IMR-90 (cell line): Measurements from ENCODE around the gene KCP. TPM values are rescaled to one million over a fixed set of nuclear protein-coding genes. Genes with fewer than 3 reads are reported as not detected.
A peak's percentile ranks its signal among the peaks of the same experiment; 100 is the strongest.

Experiments used
- ATAC-seq: fragments of 200-7000 bp; cut with Tn5 transposase; 2 replicates; pipeline ENCODE4 v1.9.1; 2020; ENCODE audit warnings: low read depth, mild to moderate bottlenecking, moderate library complexity
- BruUV-seq: library from RNA; stranded (reverse); fragments of 400-500 nt; replicated peaks from 2 replicates; lab custom pipeline; 2021; lab: Mats Ljungman, UMichigan
- CTCF ChIA-PET: fragments of 300-600 bp; formaldehyde crosslinking; extraction: SDS; loops from one replicate; lab custom pipeline; 2021; ENCODE audit warnings: antibody characterized with exemption; lab: Yijun Ruan, JAX
- POLR2A ChIA-PET: fragments of 300-600 bp; sonication (Branson Sonifier 250); formaldehyde crosslinking; loops from one replicate; lab custom pipeline; 2022; ENCODE audit warnings: antibody characterized with exemption; ENCODE audit not compliant: unreplicated experiment; lab: Charles Lee
- DNase-seq: peaks from one replicate; pipeline ENCODE4 v3.0.0; 2013
- H2AFZ ChIP-seq: replicated peaks from 2 replicates; pipeline ENCODE3; 2013; ENCODE audit warnings: low read length, mild to moderate bottlenecking; ENCODE audit not compliant: poor library complexity
- H2AK5ac ChIP-seq: 2 replicates; pipeline ENCODE4 v1.6.1; 2013; ENCODE audit warnings: low read depth, low read length, inconsistent platforms
- H2AK9ac ChIP-seq: replicated peaks from 2 replicates; pipeline ENCODE3; 2013; ENCODE audit warnings: mild to moderate bottlenecking, low read depth, low read length, moderate library complexity; ENCODE audit not compliant: poor library complexity
- H2BK120ac ChIP-seq: 2 replicates; pipeline ENCODE4 v1.6.1; 2013; ENCODE audit warnings: low read depth, low read length, inconsistent platforms
- H2BK15ac ChIP-seq: 3 replicates; pipeline ENCODE4 v1.6.1; 2013; ENCODE audit warnings: low read depth, low read length, inconsistent platforms
- H2BK20ac ChIP-seq: 2 replicates; pipeline ENCODE4 v1.6.1; 2013; ENCODE audit warnings: low read depth, mild to moderate bottlenecking, inconsistent platforms, low read length, moderate library complexity
- H2BK5ac ChIP-seq: 2 replicates; pipeline ENCODE4 v1.6.1; 2013; ENCODE audit warnings: mild to moderate bottlenecking, low read depth, low read length, inconsistent platforms; ENCODE audit not compliant: poor library complexity, severe bottlenecking
- H3K14ac ChIP-seq: replicated peaks from 2 replicates; pipeline ENCODE4 v1.6.1; 2013; ENCODE audit warnings: low read depth, low read length, inconsistent platforms
- H3K18ac ChIP-seq: 2 replicates; pipeline ENCODE4 v1.6.1; 2013; ENCODE audit warnings: low read depth, low read length, control low read depth
- H3K23ac ChIP-seq: 2 replicates; pipeline ENCODE4 v1.6.1; 2013; ENCODE audit warnings: low read depth, low read length, inconsistent platforms
- H3K27ac ChIP-seq: 2 replicates; pipeline ENCODE4 v1.5.1; 2013; ENCODE audit warnings: mild to moderate bottlenecking, control low read depth, low read length; ENCODE audit not compliant: insufficient read depth
- H3K27me3 ChIP-seq: 2 replicates; pipeline ENCODE4 v1.6.1; 2013; ENCODE audit warnings: low read length; ENCODE audit not compliant: control insufficient read depth, insufficient read depth
- H3K36me3 ChIP-seq: 2 replicates; pipeline ENCODE4 v1.6.1; 2013; ENCODE audit warnings: low read length, mixed read lengths; ENCODE audit not compliant: control insufficient read depth, insufficient read depth
- H3K4ac ChIP-seq: 2 replicates; pipeline ENCODE4 v1.6.1; 2013; ENCODE audit warnings: low read depth, low read length, inconsistent platforms
- H3K4me1 ChIP-seq: 2 replicates; pipeline ENCODE4 v1.6.1; 2013; ENCODE audit warnings: low read length, mixed read lengths; ENCODE audit not compliant: control insufficient read depth, insufficient read depth
- H3K4me2 ChIP-seq: 2 replicates; pipeline ENCODE4 v1.6.1; 2013; ENCODE audit warnings: low read depth, mild to moderate bottlenecking, control low read depth, low read length, moderate library complexity
- H3K4me3 ChIP-seq: 2 replicates; pipeline ENCODE4 v1.5.1; 2013; ENCODE audit warnings: low read depth, mild to moderate bottlenecking, control low read depth, low read length, moderate library complexity; ENCODE audit not compliant: insufficient read depth
- H3K56ac ChIP-seq: 2 replicates; pipeline ENCODE4 v1.6.1; 2013; ENCODE audit warnings: low read length, inconsistent platforms; ENCODE audit not compliant: insufficient read depth; ENCODE audit errors: extremely low read depth
- H3K79me1 ChIP-seq, 2 experiments: 2 replicates each; pipeline ENCODE4 v1.6.1; 2013; ENCODE audit warnings: low read length in 2 of 2, inconsistent platforms in 1 of 2, low read depth in 1 of 2
- H3K9ac ChIP-seq: 2 replicates; pipeline ENCODE4 v1.6.1; 2013; ENCODE audit warnings: low read depth, low read length, control low read depth
- H3K9me1 ChIP-seq: 2 replicates; pipeline ENCODE4 v1.6.1; 2013; ENCODE audit warnings: low read length, inconsistent platforms; ENCODE audit not compliant: insufficient read depth
- H3K9me3 ChIP-seq: 2 replicates; pipeline ENCODE4 v1.6.1; 2013; ENCODE audit warnings: low read length; ENCODE audit not compliant: control insufficient read depth, insufficient read depth
- H4K20me1 ChIP-seq: 2 replicates; pipeline ENCODE4 v1.6.1; 2013; ENCODE audit warnings: low read length, inconsistent platforms; ENCODE audit not compliant: insufficient read depth
- H4K5ac ChIP-seq: 2 replicates; pipeline ENCODE4 v1.6.1; 2013; ENCODE audit warnings: mild to moderate bottlenecking, low read depth, low read length, control low read depth
- H4K8ac ChIP-seq, 2 experiments: 2 replicates each; pipeline ENCODE4 v1.6.1; 2013; ENCODE audit warnings: low read depth in 2 of 2, low read length in 2 of 2, control low read depth in 1 of 2, inconsistent platforms in 1 of 2
- H4K91ac ChIP-seq: 2 replicates; pipeline ENCODE4 v1.6.1; 2013; ENCODE audit warnings: low read depth, low read length, inconsistent platforms; ENCODE audit not compliant: insufficient read depth
- BHLHE40 ChIP-seq: fragments of 150-350 bp; IDR thresholded peaks from 2 replicates; pipeline ENCODE4 v1.6.1; 2016; ENCODE audit warnings: mild to moderate bottlenecking, low read depth, low read length
- CEBPB ChIP-seq: IDR thresholded peaks from 2 replicates; pipeline ENCODE4 v1.6.1; 2012; ENCODE audit warnings: low read depth, low read length, improper control_type of control experiment
- CTCF ChIP-seq: conservative IDR thresholded peaks from 2 replicates; pipeline ENCODE4 v1.5.1; 2012; ENCODE audit warnings: mild to moderate bottlenecking, low read depth, low read length, improper control_type of control experiment
- ELK1 ChIP-seq: fragments of 150-350 bp; IDR thresholded peaks from 2 replicates; pipeline ENCODE4 v1.6.1; 2016; ENCODE audit warnings: low read depth, mild to moderate bottlenecking, low read length, moderate library complexity, borderline replicate concordance
- FOS ChIP-seq: fragments of 150-350 bp; IDR thresholded peaks from 2 replicates; pipeline ENCODE4 v1.6.1; 2016; ENCODE audit warnings: low read depth, low read length
- MAZ ChIP-seq: IDR thresholded peaks from 2 replicates; pipeline ENCODE4 v1.6.1; 2012; ENCODE audit warnings: low read depth, mild to moderate bottlenecking, low read length, improper control_type of control experiment, moderate library complexity, borderline replicate concordance
- RCOR1 ChIP-seq: IDR thresholded peaks from 2 replicates; pipeline ENCODE4 v1.6.1; 2012; ENCODE audit warnings: mild to moderate bottlenecking, low read length, improper control_type of control experiment; ENCODE audit not compliant: insufficient replicate concordance
- WGBS, 2 experiments: methylation state at CpG; one replicate each; pipeline versions ENCODE4 v1.1.5 to v1.1.7; 2013; ENCODE audit warnings: missing lambda C conversion rate in 2 of 2; ENCODE audit not compliant: insufficient read length in 1 of 2; ENCODE audit errors: extremely low coverage in 2 of 2; 5-methylcytosine and 5-hydroxymethylcytosine counted together
- dilution Hi-C: fragments of 300-500 bp; cut with HindIII; formaldehyde crosslinking; loops from one replicate; pipeline ENCODE4 v1.14.3; 2018; ENCODE audit warnings: low sequenced_read_pairs; ENCODE audit not compliant: unreplicated experiment
- in situ Hi-C: fragments of 300-500 bp; cut with MboI; formaldehyde crosslinking; loops from 3 replicates; pipeline ENCODE4 v1.14.3; 2019; ENCODE audit warnings: low sequenced_read_pairs, inconsistent platforms, mixed read lengths
- intact Hi-C: fragments of 100-400 bp; cut with micrococcal nuclease; formaldehyde crosslinking; loops from 2 replicates; pipeline ENCODE4 v1.10.0; 2022
- polyA plus RNA-seq, 3 experiments: library from polyadenylated mRNA; depleted of rRNA; stranded (reverse); fragments of >200 nt; gene quantifications; 2 replicates each; pipeline ENCODE4 v1.2.3, GENCODE V29; 2012; ENCODE audit warnings: low replicate concordance in 1 of 3
- total RNA-seq: library from RNA; depleted of rRNA; stranded (reverse); fragments of >200 nt; gene quantifications from 2 replicates; pipeline ENCODE4 v1.2.3, GENCODE V29; 2012

The KCP gene
- total and polyA plus RNA-seq, 2 of the 4 experiments (the other 2 are of a cell fraction), result 0.03 TPM; not detected in 1

GRCh38 chr7:128849156-128849515 lies 61.4 kb downstream of the KCP start:
- Histone ChIP-seq H2BK15ac (no peak overlapping the region), H2AFZ (no peak overlapping the region), H3K4ac (no peak overlapping the region), H3K27ac (no peak overlapping the region), H3K56ac (no peak overlapping the region), H2AK5ac (no peak overlapping the region), H2BK5ac (no peak overlapping the region), H3K23ac (no peak overlapping the region), H3K14ac (no peak overlapping the region), H2BK20ac (no peak overlapping the region), H4K8ac (no peak overlapping the region), H3K4me3 (no peak overlapping the region), H4K20me1 (peaks cover 58% of the 10 kb centered on the region), H4K91ac (no peak overlapping the region), H3K4me1 (no peaks in the 10 kb centered on the region), H3K27me3 (no peaks in the 10 kb centered on the region), H3K9me1 (no peaks in the 10 kb centered on the region), H4K5ac (no peak overlapping the region), H3K18ac (no peak overlapping the region), H3K79me1 (peaks cover 37 to 68% of the 10 kb centered on the region in 2 experiments), H2AK9ac (peak overlapping the region; percentile 50), H3K36me3 (peaks cover 96% of the 10 kb centered on the region), H2BK120ac (no peak overlapping the region), H3K4me2 (no peak overlapping the region), H3K9me3 (no peaks in the 10 kb centered on the region), H3K9ac (no peak overlapping the region)
- in situ Hi-C loops, result no loop called here
- ChIA-PET CTCF (no interaction called here), POLR2A (no interaction called here)
- no TSS peak for BruUV-seq
- ATAC-seq, result no peak
- intact Hi-C loops, result no loop called here
- dilution Hi-C loops, result no loop called here
- 98% methylated on average over 8 of the region's 16 CpGs; no CpG with 5 or more reads in 1 of the 2 experiments for WGBS, 2 experiments
- no peak for DNase-seq
- TF ChIP-seq CTCF (no peak), FOS (no peak), BHLHE40 (no peak), MAZ (no peak), RCOR1 (no peak), ELK1 (no peak), CEBPB (no peak)
